NCI-H524 treated with DMSO at 0.1 percent for 48 hours (cell line): Measurements from ENCODE around the gene PIANP.

Experiments
- DNase-seq: peaks from one replicate; lab custom pipeline; 2025; lab: John Stamatoyannopoulos, UW

The PIANP gene

GRCh38 chr12:6667559-6668210 lies 32.9 kb downstream of the PIANP start:
- DNase-seq = no peak

GRCh38 chr12:6666211-6666610 lies 34.4 kb downstream of the PIANP start:
- no peak for DNase-seq

GRCh38 chr12:6664902-6665301 lies 35.7 kb downstream of the PIANP start:
- no peak for DNase-seq

GRCh38 chr12:6662906-6663742 lies 37.5 kb downstream of the PIANP start, which contains the start of gene ING4:
ING4 (minus strand) TSS chr12:6663119; CDS start chr12:6663101, 18 bp downstream.
- peak; percentile 94 for DNase-seq

- DNase-seq = no peak
These were observed 38.1 kb downstream of the PIANP start for GRCh38 chr12:6662602-6662905.

GRCh38 chr12:6653987-6654386 lies 46.6 kb downstream of the PIANP start:
- no peak for DNase-seq

- DNase-seq = no peak
These were observed 47.3 kb downstream of the PIANP start for GRCh38 chr12:6653342-6653741.

- no peak for DNase-seq
These were observed 48.2 kb downstream of the PIANP start for GRCh38 chr12:6652391-6652790.

- no peak for DNase-seq
These were observed 49.8 kb downstream of the PIANP start for GRCh38 chr12:6650832-6651231.

- DNase-seq = no peak
These were observed 53.5 kb downstream of the PIANP start, which contains the start of gene ACRBP for GRCh38 chr12:6647083-6647604. ACRBP (minus strand) TSS chr12:6647432; CDS start chr12:6647366, 66 bp downstream.

GRCh38 chr12:6646276-6647082 lies 54.1 kb downstream of the PIANP start:
- no peak for DNase-seq

- DNase-seq = no peak
These were observed 55.7 kb downstream of the PIANP start for GRCh38 chr12:6644903-6645302.

GRCh38 chr12:6644257-6644596 lies 56.4 kb downstream of the PIANP start:
- no peak for DNase-seq
